Liver (tissue), 9 donors: Measurements from ENCODE around the gene ABHD17A. TPM values are rescaled to one million over a fixed set of nuclear protein-coding genes. Genes with fewer than 3 reads are reported as not detected.

Experiments used
- DNase-seq: peaks from one replicate; pipeline ENCODE4 v3.0.0-alpha.2; 2017; ENCODE audit warnings: low spot score
- H3K27ac ChIP-seq, 2 donors: one replicate each; pipeline ENCODE4 v1.7.0; 2013; ENCODE audit warnings: inconsistent platforms in 2 of 2, low read length in 2 of 2, control low read depth in 1 of 2, low read depth in 1 of 2, mild to moderate bottlenecking in 1 of 2
- H3K27me3 ChIP-seq, 4 donors: one replicate each; pipeline versions ENCODE4 v1.6.1 to v1.7.0; 2013; ENCODE audit warnings: low read length in 3 of 4, inconsistent platforms in 1 of 4, mild to moderate bottlenecking in 1 of 4, moderate library complexity in 1 of 4; ENCODE audit not compliant: control insufficient read depth in 4 of 4, insufficient read depth in 4 of 4
- H3K36me3 ChIP-seq, 4 donors: one replicate each; pipeline versions ENCODE4 v1.6.1 to v1.7.0; 2013; ENCODE audit warnings: low read length in 3 of 4, mild to moderate bottlenecking in 3 of 4, low read depth in 1 of 4, moderate library complexity in 1 of 4; ENCODE audit not compliant: control insufficient read depth in 4 of 4, insufficient read depth in 3 of 4
- H3K4me1 ChIP-seq, 4 donors: one replicate each; pipeline versions ENCODE4 v1.6.1 to v1.7.0; 2013; ENCODE audit warnings: low read length in 3 of 4, mild to moderate bottlenecking in 3 of 4, moderate library complexity in 1 of 4; ENCODE audit not compliant: control insufficient read depth in 4 of 4, insufficient read depth in 4 of 4
- H3K4me3 ChIP-seq, 3 donors: one replicate each; pipeline versions ENCODE4 v1.6.1 to v1.7.0; 2013; ENCODE audit warnings: low read length in 3 of 3, control low read depth in 1 of 3, low read depth in 1 of 3, mild to moderate bottlenecking in 1 of 3
- H3K9ac ChIP-seq, 2 donors: one replicate each; pipeline ENCODE4 v1.7.0; 2013; ENCODE audit warnings: low read length in 2 of 2, mild to moderate bottlenecking in 2 of 2, moderate library complexity in 2 of 2, control low read depth in 1 of 2, low read depth in 1 of 2
- H3K9me3 ChIP-seq, 4 donors: one replicate each; pipeline versions ENCODE4 v1.6.1 to v1.7.0; 2013; ENCODE audit warnings: low read length in 3 of 4; ENCODE audit not compliant: control insufficient read depth in 4 of 4
- EGR1 ChIP-seq, 2 donors: IDR thresholded peaks; 2 replicates each; pipeline ENCODE4 v1.6.1; 2016 to 2018; ENCODE audit warnings: antibody characterized with exemption in 2 of 2, low read depth in 2 of 2
- FOXA1 ChIP-seq: IDR thresholded peaks from 2 replicates; pipeline ENCODE4 v1.6.1; 2016; ENCODE audit warnings: antibody characterized with exemption
- FOXA2 ChIP-seq: IDR thresholded peaks from 2 replicates; pipeline ENCODE4 v1.6.1; 2016; ENCODE audit warnings: antibody characterized with exemption
- GABPA ChIP-seq, 2 donors: IDR thresholded peaks in 1 of 2; conservative IDR thresholded peaks in 1 of 2; 2 replicates each; pipeline ENCODE4 v1.6.1; 2016; ENCODE audit warnings: antibody characterized with exemption in 2 of 2, mild to moderate bottlenecking in 1 of 2, moderate library complexity in 1 of 2
- HNF4A ChIP-seq, 2 donors: conservative IDR thresholded peaks; 2 replicates each; pipeline ENCODE4 v1.6.1; 2016; ENCODE audit warnings: antibody characterized with exemption in 2 of 2, mild to moderate bottlenecking in 2 of 2
- HNF4G ChIP-seq: IDR thresholded peaks from 2 replicates; pipeline ENCODE4 v1.6.1; 2016; ENCODE audit warnings: antibody characterized with exemption
- JUND ChIP-seq, 2 donors: IDR thresholded peaks; 2 replicates each; pipeline ENCODE4 v1.6.1; 2016; ENCODE audit warnings: antibody characterized with exemption in 2 of 2
- NR2F2 ChIP-seq: IDR thresholded peaks from 2 replicates; pipeline ENCODE4 v1.6.1; 2016; ENCODE audit warnings: antibody characterized with exemption
- RAD21 ChIP-seq, 2 donors: IDR thresholded peaks; 2 replicates each; pipeline ENCODE4 v1.6.1; 2016; ENCODE audit warnings: antibody characterized with exemption in 2 of 2, mild to moderate bottlenecking in 2 of 2
- RXRA ChIP-seq, 2 donors: IDR thresholded peaks; 2 replicates each; pipeline ENCODE4 v1.6.1; 2017 to 2018; ENCODE audit warnings: antibody characterized with exemption in 2 of 2, mild to moderate bottlenecking in 1 of 2
- SP1 ChIP-seq: IDR thresholded peaks from 2 replicates; pipeline ENCODE4 v1.6.1; 2018; ENCODE audit warnings: antibody characterized with exemption, mild to moderate bottlenecking
- TAF1 ChIP-seq: conservative IDR thresholded peaks from 2 replicates; pipeline ENCODE4 v1.6.1; 2016; ENCODE audit warnings: antibody characterized with exemption, mild to moderate bottlenecking
- YY1 ChIP-seq: IDR thresholded peaks from 2 replicates; pipeline ENCODE4 v1.6.1; 2016; ENCODE audit warnings: antibody characterized with exemption, mild to moderate bottlenecking
- WGBS: extraction: QIAGEN DNeasy Blood & Tissue Kit; methylation state at CpG from one replicate; pipeline ENCODE4 v1.1.7; 2013; 5-methylcytosine and 5-hydroxymethylcytosine counted together
- polyA plus RNA-seq, 2 donors: library from polyadenylated mRNA; stranded (reverse) in 1 of 2; unstranded in 1 of 2; fragments of 200-250 nt in 1 of 2; fragments of >200 nt in 1 of 2; fragmentation: Nextera tagmentation in 1 of 2; extraction: Ambion mirVana in 1 of 2; gene quantifications; one replicate each; pipeline versions ENCODE4 v1.2.1 to v1.2.3, GENCODE V29; 2013 to 2015
- total RNA-seq, 2 donors: library from RNA; depleted of rRNA; stranded (reverse); fragments of >200 nt; gene quantifications; one replicate each; pipeline ENCODE4 v1.2.3, GENCODE V29; 2014
- TF ChIP-seq, protein P1 (sequence below): IDR thresholded peaks from 2 replicates; pipeline ENCODE4 v1.6.1; 2016; ENCODE audit warnings: antibody characterized with exemption
- TF ChIP-seq, protein P2 (sequence below): IDR thresholded peaks from 2 replicates; pipeline ENCODE4 v1.6.1; 2016; ENCODE audit warnings: antibody characterized with exemption
- TF ChIP-seq, protein P3 (sequence below): IDR thresholded peaks from 2 replicates; pipeline ENCODE4 v1.6.1; 2016; ENCODE audit warnings: antibody characterized with exemption, mild to moderate bottlenecking
- TF ChIP-seq, protein P4 (sequence below): IDR thresholded peaks from 2 replicates; pipeline ENCODE4 v1.6.1; 2016; ENCODE audit warnings: antibody characterized with exemption
- TF ChIP-seq, protein P5 (sequence below): fragments of 150-350 bp; IDR thresholded peaks from 2 replicates; pipeline ENCODE4 v1.5.1; 2017; ENCODE audit warnings: improper control_type of control experiment, low read depth, low read length; ENCODE audit not compliant: missing input control
- donor health status: healthy.
- donor health status: healthy.
- donor health status: healthy.
- donor health status: healthy.
- donor health status: healthy.

Gene ABHD17A
- total and polyA plus RNA-seq, 4 donors = 8.1 to 30.2 (median 27.0) TPM

DNA sequence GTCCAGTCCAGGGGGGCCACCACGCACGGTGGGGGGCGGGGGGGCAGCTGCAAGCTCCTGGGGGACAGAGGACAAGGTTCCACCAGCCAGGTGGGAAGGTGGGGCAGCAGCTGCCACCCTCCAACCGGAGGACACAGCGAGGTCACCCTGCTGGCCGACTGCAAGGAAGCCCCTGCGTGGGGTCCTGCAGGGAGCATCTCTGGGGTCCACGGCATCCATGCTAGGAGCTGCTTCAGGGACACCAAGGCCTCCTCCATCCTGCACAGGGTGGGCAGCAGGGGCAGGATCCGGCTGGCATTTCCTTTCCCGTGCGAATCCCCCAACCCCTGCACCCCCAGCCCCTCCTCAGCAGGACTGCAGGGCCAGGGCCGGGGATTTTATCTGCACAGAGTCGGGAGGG is 13.7 kb downstream of the ABHD17A start:
- Histone ChIP-seq H3K36me3 (peaks cover 0 to 3% (median 0%) of the 10 kb centered on the region in 4 donors), H3K9ac (no peak overlapping the region), H3K9me3 (no peaks in the 10 kb centered on the region), H3K4me1 (peaks cover 35 to 63% (median 50%) of the 10 kb centered on the region in 4 donors), H3K27ac (peak overlapping the region; percentile 84 to 85), H3K27me3 (no peaks in the 10 kb centered on the region), H3K4me3 (peak overlapping the region in 1 of 3 donors; percentile 12)
- no peak for DNase-seq
- 56% methylated on average over 13 of the region's 13 CpGs for WGBS
- TF ChIP-seq GABPA (IDR thresholded peaks at IDR 0.05 in 1 of 2, conservative IDR thresholded peaks at IDR 0.05 in 1 of 2) = no peak
- TF ChIP-seq, protein P1, sequence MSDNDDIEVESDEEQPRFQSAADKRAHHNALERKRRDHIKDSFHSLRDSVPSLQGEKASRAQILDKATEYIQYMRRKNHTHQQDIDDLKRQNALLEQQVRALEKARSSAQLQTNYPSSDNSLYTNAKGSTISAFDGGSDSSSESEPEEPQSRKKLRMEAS = no peak
- TF ChIP-seq, protein P2, sequence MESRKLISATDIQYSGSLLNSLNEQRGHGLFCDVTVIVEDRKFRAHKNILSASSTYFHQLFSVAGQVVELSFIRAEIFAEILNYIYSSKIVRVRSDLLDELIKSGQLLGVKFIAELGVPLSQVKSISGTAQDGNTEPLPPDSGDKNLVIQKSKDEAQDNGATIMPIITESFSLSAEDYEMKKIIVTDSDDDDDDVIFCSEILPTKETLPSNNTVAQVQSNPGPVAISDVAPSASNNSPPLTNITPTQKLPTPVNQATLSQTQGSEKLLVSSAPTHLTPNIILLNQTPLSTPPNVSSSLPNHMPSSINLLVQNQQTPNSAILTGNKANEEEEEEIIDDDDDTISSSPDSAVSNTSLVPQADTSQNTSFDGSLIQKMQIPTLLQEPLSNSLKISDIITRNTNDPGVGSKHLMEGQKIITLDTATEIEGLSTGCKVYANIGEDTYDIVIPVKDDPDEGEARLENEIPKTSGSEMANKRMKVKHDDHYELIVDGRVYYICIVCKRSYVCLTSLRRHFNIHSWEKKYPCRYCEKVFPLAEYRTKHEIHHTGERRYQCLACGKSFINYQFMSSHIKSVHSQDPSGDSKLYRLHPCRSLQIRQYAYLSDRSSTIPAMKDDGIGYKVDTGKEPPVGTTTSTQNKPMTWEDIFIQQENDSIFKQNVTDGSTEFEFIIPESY = no peak
- TF ChIP-seq TAF1 = no peak
- TF ChIP-seq, protein P3, sequence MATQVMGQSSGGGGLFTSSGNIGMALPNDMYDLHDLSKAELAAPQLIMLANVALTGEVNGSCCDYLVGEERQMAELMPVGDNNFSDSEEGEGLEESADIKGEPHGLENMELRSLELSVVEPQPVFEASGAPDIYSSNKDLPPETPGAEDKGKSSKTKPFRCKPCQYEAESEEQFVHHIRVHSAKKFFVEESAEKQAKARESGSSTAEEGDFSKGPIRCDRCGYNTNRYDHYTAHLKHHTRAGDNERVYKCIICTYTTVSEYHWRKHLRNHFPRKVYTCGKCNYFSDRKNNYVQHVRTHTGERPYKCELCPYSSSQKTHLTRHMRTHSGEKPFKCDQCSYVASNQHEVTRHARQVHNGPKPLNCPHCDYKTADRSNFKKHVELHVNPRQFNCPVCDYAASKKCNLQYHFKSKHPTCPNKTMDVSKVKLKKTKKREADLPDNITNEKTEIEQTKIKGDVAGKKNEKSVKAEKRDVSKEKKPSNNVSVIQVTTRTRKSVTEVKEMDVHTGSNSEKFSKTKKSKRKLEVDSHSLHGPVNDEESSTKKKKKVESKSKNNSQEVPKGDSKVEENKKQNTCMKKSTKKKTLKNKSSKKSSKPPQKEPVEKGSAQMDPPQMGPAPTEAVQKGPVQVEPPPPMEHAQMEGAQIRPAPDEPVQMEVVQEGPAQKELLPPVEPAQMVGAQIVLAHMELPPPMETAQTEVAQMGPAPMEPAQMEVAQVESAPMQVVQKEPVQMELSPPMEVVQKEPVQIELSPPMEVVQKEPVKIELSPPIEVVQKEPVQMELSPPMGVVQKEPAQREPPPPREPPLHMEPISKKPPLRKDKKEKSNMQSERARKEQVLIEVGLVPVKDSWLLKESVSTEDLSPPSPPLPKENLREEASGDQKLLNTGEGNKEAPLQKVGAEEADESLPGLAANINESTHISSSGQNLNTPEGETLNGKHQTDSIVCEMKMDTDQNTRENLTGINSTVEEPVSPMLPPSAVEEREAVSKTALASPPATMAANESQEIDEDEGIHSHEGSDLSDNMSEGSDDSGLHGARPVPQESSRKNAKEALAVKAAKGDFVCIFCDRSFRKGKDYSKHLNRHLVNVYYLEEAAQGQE = no peak
- TF ChIP-seq, protein P4, sequence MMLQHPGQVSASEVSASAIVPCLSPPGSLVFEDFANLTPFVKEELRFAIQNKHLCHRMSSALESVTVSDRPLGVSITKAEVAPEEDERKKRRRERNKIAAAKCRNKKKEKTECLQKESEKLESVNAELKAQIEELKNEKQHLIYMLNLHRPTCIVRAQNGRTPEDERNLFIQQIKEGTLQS = no peak
- TF ChIP-seq YY1 = no peak
- no peak for TF ChIP-seq HNF4A (conservative IDR thresholded peaks at IDR 0.05)
- no peak for TF ChIP-seq EGR1 (IDR thresholded peaks at IDR 0.05; ENCODE audit: low read depth in 2 of 2)
- TF ChIP-seq SP1 = no peak
- TF ChIP-seq, protein P5, sequence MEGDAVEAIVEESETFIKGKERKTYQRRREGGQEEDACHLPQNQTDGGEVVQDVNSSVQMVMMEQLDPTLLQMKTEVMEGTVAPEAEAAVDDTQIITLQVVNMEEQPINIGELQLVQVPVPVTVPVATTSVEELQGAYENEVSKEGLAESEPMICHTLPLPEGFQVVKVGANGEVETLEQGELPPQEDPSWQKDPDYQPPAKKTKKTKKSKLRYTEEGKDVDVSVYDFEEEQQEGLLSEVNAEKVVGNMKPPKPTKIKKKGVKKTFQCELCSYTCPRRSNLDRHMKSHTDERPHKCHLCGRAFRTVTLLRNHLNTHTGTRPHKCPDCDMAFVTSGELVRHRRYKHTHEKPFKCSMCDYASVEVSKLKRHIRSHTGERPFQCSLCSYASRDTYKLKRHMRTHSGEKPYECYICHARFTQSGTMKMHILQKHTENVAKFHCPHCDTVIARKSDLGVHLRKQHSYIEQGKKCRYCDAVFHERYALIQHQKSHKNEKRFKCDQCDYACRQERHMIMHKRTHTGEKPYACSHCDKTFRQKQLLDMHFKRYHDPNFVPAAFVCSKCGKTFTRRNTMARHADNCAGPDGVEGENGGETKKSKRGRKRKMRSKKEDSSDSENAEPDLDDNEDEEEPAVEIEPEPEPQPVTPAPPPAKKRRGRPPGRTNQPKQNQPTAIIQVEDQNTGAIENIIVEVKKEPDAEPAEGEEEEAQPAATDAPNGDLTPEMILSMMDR = no peak
- no peak for TF ChIP-seq FOXA2
- TF ChIP-seq JUND (IDR thresholded peaks at IDR 0.05) = no peak
- TF ChIP-seq FOXA1 = no peak
- TF ChIP-seq NR2F2 = no peak
- no peak for TF ChIP-seq HNF4G
- no peak for TF ChIP-seq RAD21 (IDR thresholded peaks at IDR 0.05)
- TF ChIP-seq RXRA (IDR thresholded peaks at IDR 0.05) = no peak
